Measurements from ENCODE around the gene ASPHD2.

DNA sequence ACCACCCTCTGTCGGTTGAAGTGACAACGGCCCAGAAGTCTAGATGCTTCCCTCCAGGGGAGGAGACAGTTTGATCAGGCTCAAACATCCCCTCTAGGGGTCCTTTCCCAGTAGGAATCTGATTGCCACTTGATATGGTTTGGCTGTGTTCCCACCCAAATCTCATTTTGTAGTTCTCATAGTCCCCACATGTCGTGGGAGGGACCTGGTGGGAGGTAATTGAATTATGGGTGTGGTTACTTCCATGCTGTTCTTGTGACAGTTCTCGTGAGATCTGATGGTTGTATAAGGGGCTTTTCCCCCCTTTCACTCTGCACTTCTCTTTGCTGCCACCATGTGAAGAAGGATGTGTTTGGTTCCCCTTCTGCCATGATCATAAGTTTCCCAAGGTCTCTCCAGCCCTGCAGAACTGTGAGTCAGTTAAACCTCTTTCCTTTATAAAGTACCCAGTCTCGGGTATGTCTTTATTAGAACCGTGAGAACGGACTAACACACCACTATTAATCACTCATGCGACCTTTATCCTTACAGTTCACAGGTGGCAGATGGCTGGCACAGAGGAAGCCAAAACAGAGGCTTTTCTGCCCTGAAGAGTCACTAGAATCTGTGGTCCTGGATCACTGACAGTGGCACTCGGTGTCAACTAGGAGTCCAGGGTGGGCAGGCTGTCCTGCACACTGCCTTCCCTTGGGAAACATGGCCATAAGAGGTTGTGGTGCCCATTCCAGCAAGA is 21.6 kb downstream of the ASPHD2 start:
- TF ChIP-seq LEF1 (IDR thresholded peaks at IDR 0.05; ENCODE audit: borderline replicate concordance) (no peak), BHLHE40 (IDR thresholded peaks at IDR 0.05; ENCODE audit: borderline replicate concordance) (no peak), SP1 (IDR thresholded peaks at IDR 0.05) (no peak)
